ENCODE measurements around the gene KIR3DL1. TPM values are rescaled to one million over a fixed set of nuclear protein-coding genes. Genes with fewer than 3 reads are reported as not detected.
"Not testable (repeated sequence)": the region's sequence is repeated elsewhere in the genome, so short reads cannot be mapped to it uniquely, and the experiment has no call there.

Gene KIR3DL1
- total RNA-seq, 2 experiments from 2014 or later: 0.14 TPM; not detected in 1

GRCh38 chr19:54817670-54818536 lies 1.6 kb downstream of the KIR3DL1 start:
- ChIA-PET POLR2A (no interaction called here), CTCF (no interaction called here)
- no peaks in the 10 kb centered on the region for H3K4me1 Mint-ChIP-seq (ENCODE audit: low read depth)
- no peak overlapping the region for H3K27ac Mint-ChIP-seq
- no peaks in the 10 kb centered on the region for H3K36me3 Mint-ChIP-seq (ENCODE audit: low read depth)
- peaks cover 2% of the 10 kb centered on the region for H3K27me3 Mint-ChIP-seq
- intact Hi-C loops (cut with micrococcal nuclease): no loop called here
- DNase-seq (no peak), ATAC-seq (no peak)
- TF ChIP-seq CTCF (IDR thresholded peaks at IDR 0.05): no peak
- no peak overlapping the region for H3K4me3 Mint-ChIP-seq
- H3K9me3 Mint-ChIP-seq: no peaks in the 10 kb centered on the region

- H3K4me3 Mint-ChIP-seq; H3K36me3 Mint-ChIP-seq (ENCODE audit: low read depth); intact Hi-C loops (cut with micrococcal nuclease); H3K27ac Mint-ChIP-seq; DNase-seq; H3K9me3 Mint-ChIP-seq; CTCF ChIA-PET; H3K4me1 Mint-ChIP-seq (ENCODE audit: low read depth); ATAC-seq; POLR2A ChIA-PET; H3K27me3 Mint-ChIP-seq: not testable (repeated sequence)
Measured at GRCh38 chr19:54824416-54824815, 8.1 kb downstream of the KIR3DL1 start.

GRCh38 chr19:54825326-54825725 lies 9.1 kb downstream of the KIR3DL1 start:
- H3K9me3 Mint-ChIP-seq; CTCF ChIA-PET; H3K4me1 Mint-ChIP-seq (ENCODE audit: low read depth); H3K27me3 Mint-ChIP-seq; H3K27ac Mint-ChIP-seq; POLR2A ChIA-PET; intact Hi-C loops (cut with micrococcal nuclease); ATAC-seq; DNase-seq; H3K36me3 Mint-ChIP-seq (ENCODE audit: low read depth); H3K4me3 Mint-ChIP-seq: not testable (repeated sequence)

GRCh38 chr19:54828064-54828463 lies 11.8 kb downstream of the KIR3DL1 start:
- H3K36me3 Mint-ChIP-seq (ENCODE audit: low read depth); H3K9me3 Mint-ChIP-seq; DNase-seq; CTCF ChIA-PET; H3K27ac Mint-ChIP-seq; intact Hi-C loops (cut with micrococcal nuclease); POLR2A ChIA-PET; H3K4me1 Mint-ChIP-seq (ENCODE audit: low read depth); ATAC-seq; H3K4me3 Mint-ChIP-seq; H3K27me3 Mint-ChIP-seq: not testable (repeated sequence)

- CTCF ChIA-PET; H3K4me3 Mint-ChIP-seq; H3K9me3 Mint-ChIP-seq; POLR2A ChIA-PET; H3K27ac Mint-ChIP-seq; H3K27me3 Mint-ChIP-seq; DNase-seq; H3K4me1 Mint-ChIP-seq (ENCODE audit: low read depth); H3K36me3 Mint-ChIP-seq (ENCODE audit: low read depth); ATAC-seq; intact Hi-C loops (cut with micrococcal nuclease): not testable (repeated sequence)
Measured at GRCh38 chr19:54832496-54832895, 16.2 kb downstream of the KIR3DL1 start, which contains the start of gene KIR2DS4. TSS of gene KIR2DS4 (plus strand) at chr19:54832676.

GRCh38 chr19:54835126-54835525 lies 18.9 kb downstream of the KIR3DL1 start:
- DNase-seq; H3K36me3 Mint-ChIP-seq (ENCODE audit: low read depth); H3K4me1 Mint-ChIP-seq (ENCODE audit: low read depth); intact Hi-C loops (cut with micrococcal nuclease); CTCF ChIA-PET; POLR2A ChIA-PET; H3K9me3 Mint-ChIP-seq; H3K4me3 Mint-ChIP-seq; H3K27ac Mint-ChIP-seq; H3K27me3 Mint-ChIP-seq; ATAC-seq: not testable (repeated sequence)

GRCh38 chr19:54837522-54837921 lies 21.3 kb downstream of the KIR3DL1 start:
- POLR2A ChIA-PET; H3K4me3 Mint-ChIP-seq; H3K27ac Mint-ChIP-seq; DNase-seq; intact Hi-C loops (cut with micrococcal nuclease); H3K36me3 Mint-ChIP-seq (ENCODE audit: low read depth); H3K27me3 Mint-ChIP-seq; H3K9me3 Mint-ChIP-seq; H3K4me1 Mint-ChIP-seq (ENCODE audit: low read depth); CTCF ChIA-PET; ATAC-seq: not testable (repeated sequence)

- H3K27me3 Mint-ChIP-seq; intact Hi-C loops (cut with micrococcal nuclease); H3K36me3 Mint-ChIP-seq (ENCODE audit: low read depth); ATAC-seq; H3K27ac Mint-ChIP-seq; CTCF ChIA-PET; H3K9me3 Mint-ChIP-seq; H3K4me1 Mint-ChIP-seq (ENCODE audit: low read depth); DNase-seq; H3K4me3 Mint-ChIP-seq; POLR2A ChIA-PET: not testable (repeated sequence)
Measured at GRCh38 chr19:54843171-54843570, 26.9 kb downstream of the KIR3DL1 start.

- POLR2A ChIA-PET; DNase-seq; H3K27ac Mint-ChIP-seq; H3K9me3 Mint-ChIP-seq; H3K4me1 Mint-ChIP-seq (ENCODE audit: low read depth); intact Hi-C loops (cut with micrococcal nuclease); H3K4me3 Mint-ChIP-seq; H3K27me3 Mint-ChIP-seq; CTCF ChIA-PET; ATAC-seq; H3K36me3 Mint-ChIP-seq (ENCODE audit: low read depth): not testable (repeated sequence)
Measured at GRCh38 chr19:54850061-54850640, 33.9 kb downstream of the KIR3DL1 start, which contains the start of gene KIR3DL2. TSS of gene KIR3DL2 (plus strand) at chr19:54850443. CDS start at chr19:54850476, 33 bp downstream.
